Mesangial cell (primary cell): Measurements from ENCODE around the gene CCL27. TPM values are rescaled to one million over a fixed set of nuclear protein-coding genes. Genes with fewer than 3 reads are reported as not detected.

Source experiments
- total RNA-seq: library from RNA; depleted of rRNA; stranded (reverse); fragments of >200 nt; gene quantifications from 2 replicates; pipeline ENCODE4 v1.2.3, GENCODE V29; 2015

Gene CCL27, protein sequence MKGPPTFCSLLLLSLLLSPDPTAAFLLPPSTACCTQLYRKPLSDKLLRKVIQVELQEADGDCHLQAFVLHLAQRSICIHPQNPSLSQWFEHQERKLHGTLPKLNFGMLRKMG
- 0.25 TPM in 1 of 2 replicates, not detected in the other for total RNA-seq

DNA sequence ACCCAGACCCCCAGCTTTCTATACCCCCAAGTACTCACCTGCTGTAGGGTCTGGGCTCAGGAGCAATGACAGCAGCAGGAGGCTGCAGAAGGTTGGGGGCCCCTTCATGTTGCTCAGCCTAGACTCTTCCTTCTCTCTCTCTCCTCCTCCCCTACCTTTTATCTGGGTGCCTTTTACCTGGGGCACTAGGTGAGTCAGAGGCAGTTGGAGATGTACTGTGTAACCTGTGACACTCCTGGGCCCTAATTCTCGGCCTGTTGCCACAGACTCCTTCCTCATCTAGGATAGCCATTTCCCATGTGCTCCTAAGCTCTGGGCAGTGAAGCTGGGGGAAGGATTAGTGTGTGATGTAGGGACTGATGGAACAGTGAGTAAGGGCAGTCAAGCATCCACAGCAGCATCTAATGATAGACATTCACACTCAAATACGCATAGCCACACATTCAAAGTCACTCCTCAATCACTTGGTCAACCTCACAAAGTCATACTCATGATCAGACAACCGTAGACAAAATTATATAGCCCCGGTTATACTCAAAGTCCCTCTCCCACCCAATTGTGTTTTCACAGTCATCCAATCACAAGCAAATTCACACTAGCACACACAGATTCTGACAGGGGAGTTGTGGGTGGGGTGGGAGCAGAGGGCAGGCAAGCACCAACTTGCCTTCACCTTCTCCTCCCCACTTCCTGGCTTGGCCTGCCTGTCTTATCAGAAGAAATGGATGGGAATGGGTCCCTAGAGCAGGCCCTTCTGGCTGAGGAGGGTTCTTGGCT lies at the start of gene CCL27:
CCL27 (minus strand) TSS at position 132 of the 777 bp plus-strand sequence; CDS start at position 108, 24 bp downstream.

DNA sequence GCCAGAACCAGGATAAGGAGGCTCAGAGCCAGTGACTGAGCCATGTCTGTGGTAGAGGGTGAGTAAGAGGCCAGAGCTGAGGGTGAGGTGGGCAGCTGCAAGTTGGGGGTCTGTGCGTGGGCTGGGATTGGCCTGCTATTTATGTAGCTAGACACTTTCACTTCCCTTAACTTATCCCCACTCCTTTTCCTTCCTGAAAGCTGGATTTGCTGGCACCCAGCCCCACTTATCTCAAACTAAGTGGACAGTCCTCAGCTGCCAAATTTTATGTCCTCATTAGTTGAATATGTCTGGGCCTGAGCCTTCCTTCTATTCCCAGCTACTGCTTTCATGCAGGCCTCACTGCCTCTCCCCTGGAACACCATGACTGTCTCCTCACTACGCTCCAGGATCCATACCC lies 47.6 kb upstream of the CCL27 start, which contains the start of gene CCL21:
CCL21 (minus strand) TSS at position 114 of the 400 bp plus-strand sequence; CDS start at position 44, 70 bp downstream.

DNA sequence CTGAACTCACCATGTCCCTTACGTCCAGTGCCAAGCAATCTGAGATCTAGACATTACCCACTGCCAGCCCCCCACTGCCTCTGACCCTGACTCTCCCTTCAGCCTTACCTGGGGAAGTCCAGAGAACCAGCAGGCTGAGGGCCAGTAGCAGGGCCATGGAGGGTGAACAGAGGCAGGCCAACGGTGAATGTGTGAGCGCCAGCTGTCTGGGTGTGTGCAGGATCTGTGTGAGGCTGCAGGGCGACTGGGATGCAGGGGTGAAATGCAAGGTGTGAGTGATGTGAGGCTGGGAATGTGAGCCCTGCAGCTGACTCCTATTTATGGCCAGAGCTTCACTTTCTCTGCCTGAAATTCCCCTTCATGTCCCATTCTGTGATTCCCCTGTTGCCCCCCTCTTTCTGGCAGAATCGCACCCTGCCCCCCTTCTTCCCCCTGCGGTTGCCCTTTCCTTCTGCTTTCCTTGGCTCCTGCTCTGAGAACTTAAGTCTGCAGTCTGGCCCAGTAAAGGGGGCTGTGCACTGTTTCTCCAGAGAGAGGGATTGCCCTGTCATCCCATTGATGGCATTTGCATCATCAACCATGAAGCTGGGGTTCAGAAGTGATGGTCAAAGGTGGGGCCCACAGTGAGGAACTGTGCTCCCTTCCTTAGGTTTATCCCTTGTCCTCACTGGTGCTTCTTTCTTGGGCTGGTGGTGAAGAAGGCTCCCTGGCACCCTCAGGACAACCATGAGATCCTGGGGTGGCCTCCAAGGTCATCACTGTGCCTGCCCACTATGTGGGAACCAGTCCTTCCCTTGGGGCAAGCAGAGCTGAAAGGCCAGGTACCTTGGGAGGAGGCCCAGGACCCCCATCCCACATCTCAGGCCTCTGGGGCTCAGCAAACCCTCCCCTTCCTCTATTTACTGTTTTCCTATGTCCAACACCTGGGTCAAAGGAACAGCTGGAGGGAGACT lies 28.8 kb upstream of the CCL27 start, which contains the start of gene CCL19:
CCL19 (minus strand) TSS at position 294 of the 953 bp plus-strand sequence; CDS start at position 157, 137 bp downstream.

DNA sequence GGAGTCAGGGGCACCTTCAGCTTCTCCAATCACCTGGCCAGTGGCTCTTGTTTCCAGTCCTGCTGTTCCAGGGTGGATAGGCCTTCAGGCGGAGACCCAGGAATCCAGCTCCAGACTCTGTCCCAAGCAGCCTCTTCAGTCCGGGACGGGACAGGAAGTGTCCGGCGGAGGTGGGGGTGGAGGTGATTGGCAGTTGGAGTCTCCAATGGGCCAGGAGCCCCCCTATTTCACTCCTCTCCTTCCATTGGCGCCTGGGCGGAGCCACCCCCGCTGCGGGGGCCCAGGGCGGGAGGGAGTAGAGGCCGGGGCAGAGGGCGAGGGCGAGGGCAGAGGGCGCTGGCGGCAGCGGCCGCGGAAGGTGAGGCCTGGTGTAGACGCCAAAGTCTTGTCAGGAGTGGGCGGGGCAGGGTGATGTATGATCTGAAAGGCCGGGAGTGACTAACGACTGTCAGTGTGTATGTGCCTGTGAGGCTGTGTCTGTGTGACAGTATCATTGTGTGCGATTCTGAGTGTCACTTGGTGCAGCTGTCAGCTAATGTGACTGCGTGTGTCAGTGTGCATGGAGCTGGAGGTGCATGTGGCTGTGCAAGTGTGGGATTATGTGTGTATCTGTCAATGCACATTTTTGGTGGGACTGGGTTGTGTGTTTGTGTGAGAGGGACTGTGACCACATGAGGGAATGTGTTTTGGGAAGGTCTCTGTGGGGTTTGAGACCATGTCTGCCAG lies 10.4 kb downstream of the CCL27 start, which contains the start of gene IL11RA:
IL11RA (plus strand) TSS at position 310 of the 726 bp plus-strand sequence. CDS start 3,033 bp downstream, outside the sequence.

DNA sequence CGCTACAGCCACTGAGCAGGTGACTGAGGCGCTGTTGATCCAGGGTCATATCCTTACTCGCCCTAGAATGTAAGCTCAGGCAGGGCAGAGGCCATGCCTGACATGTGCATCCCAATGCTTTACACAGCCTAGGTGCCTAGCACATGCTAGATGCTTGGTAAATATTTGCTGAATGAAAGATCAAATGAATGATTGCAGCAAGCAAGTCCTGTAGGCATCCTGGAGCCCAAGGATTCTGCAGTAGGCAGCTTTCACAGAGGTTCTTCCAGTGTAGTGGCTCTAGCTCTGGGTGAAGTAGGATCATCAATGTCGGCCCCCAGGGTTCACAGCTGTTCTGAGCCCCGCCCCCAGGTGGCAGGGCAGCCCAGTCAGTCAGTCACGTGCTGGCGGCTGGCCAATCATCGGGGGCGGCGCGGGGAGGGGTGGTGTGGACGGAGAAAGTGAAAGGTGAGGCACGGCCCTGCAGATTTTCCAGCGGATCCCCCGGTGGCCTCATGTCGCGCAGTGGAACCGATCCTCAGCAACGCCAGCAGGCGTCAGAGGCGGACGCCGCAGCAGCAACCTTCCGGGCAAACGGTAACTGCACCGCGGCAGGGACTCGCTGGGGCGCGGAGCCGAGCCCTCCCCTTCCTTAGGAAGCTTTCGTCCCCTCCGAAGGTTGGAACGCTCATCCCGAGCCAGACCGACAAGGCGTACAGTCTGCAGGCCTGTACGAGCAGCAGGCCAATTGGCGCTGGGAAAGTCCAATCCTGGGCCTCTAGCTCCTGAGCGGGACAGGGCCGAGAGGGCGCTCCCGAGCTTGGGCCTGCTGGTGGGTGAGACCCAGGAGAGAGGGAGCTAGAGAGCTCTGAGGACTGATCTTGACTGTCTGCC lies 16.0 kb downstream of the CCL27 start, which contains the start of gene GALT:
GALT (plus strand) TSS at position 465 of the 873 bp plus-strand sequence; CDS start at position 495, 30 bp downstream.

DNA sequence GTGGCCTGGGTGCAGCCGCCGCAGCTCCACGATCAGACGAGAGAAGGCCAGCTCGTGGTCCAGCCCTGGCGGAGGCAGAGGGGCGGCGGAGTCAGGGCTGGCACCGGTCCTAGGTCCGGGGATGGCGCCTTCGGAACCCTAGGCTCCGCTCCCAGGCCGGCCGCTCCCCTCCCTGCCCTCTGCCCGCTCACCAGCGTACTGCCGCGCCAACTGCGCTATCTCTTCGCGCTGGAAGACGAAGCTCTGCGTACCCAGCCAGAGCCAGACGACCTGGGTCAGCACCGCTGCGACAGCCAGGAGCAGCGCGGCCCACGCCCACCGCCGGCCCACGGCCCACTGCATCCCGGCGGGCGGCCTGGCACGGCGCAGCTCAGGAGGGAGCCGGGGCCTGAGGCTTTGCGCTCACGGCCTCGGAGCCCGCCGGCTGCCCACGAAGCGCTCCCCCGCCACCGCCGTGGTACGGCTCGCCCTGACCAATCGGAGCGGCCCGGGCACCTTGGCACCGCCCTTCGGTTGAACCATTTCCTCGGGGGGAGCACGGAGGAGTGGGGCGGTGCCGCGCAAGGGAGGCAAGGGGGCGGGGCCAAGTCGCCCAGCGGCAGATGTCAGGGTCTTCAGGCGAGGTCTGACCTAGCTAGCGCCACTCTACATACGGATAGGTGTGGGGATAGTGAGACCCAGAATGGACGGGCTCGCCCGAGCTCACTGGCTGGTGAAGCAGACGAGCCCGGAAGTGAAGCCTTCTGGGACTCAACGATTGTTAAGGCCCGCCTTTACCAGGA lies 24.9 kb downstream of the CCL27 start, which contains the start of gene SIGMAR1:
SIGMAR1 (minus strand) TSS at position 432 of the 782 bp plus-strand sequence; CDS start at position 342, 90 bp downstream.

DNA sequence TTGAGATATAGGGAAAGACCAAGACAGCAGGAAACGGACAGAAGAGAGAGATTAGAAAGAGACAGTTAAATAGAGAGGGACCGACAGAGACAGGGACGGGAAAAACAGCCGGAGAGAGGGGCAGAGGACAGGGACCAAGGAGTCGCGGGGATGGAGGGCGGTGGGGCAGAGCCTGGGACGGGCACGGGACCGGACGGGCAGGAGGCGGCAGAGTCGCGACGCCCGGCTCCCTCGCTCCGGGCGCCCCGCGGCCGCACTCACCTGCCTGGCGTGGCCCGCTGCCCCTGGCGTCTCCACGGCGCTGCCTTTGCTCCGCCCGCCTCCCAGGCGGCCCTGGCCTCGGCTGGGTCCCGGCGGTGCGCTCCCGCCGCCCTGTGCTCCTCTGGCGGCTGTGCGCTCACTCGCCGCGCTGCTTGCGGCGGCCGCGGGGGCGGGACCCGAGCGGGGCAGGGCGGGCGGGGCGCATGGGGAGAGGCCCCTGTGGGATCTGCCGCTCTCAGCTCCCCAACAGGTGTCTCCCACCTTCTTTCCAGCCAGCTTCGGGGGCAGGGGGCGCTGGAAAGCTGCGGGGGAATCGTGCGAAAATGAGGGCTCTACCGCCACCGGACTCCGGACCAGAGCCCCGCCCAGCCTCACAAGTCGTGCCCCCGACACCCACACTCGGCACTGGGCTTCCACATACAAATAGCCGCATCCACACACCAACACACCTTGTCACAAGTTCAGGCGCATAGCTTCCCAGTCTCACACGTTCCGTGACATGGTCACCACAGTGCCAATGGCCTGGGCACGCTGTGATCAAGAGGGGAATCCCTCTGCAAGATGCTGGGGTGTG lies 33.6 kb downstream of the CCL27 start, which contains the start of gene ARID3C:
ARID3C (minus strand) TSS at position 411 of the 835 bp plus-strand sequence. CDS start 1,052 bp downstream, outside the sequence.

DNA sequence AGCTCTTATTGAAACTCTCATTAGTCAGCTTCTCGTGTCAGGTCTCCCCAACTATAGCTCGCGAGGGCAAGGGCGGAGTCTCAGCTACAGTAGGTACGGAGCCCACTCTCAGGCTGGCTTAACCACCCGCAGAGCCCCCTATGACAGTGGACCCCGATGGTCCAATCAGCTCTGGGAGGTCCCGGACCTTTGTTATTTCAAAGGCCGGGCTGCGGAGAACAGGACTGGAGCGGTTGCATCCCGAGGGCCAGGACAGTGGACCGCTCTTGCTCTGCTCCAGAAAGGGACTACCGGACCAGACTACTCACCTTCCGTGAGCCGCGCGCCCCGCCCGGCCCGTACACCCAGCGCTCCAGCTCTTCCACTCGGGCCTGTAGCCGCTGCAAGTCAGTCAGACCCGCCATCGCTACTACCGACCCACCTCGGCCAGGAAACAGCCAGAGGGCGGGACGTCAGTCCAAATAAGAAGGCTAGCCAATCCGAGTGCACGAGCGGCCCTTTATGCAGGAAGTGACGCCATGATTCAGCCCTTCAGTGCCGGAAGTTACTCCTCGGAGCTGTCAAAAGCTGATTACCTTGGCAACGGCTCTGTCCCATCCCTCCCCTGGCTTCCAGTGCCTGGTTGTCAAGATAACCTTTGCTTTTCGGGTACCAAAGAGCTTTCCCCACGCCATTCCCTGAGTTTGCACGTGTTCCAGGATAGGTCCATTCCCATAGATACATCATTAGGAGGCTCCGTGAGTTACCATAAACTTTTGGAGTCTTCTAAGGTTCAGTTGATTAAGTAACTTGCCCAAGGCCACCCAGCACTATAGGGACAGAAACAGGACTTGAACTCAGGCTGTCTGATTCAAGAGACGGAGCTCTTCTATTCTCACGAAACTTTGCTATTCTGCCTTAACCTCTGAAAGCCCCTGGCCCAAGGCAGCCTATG lies 42.1 kb downstream of the CCL27 start, which contains the start of gene DCTN3:
DCTN3 (minus strand) TSS at position 435 of the 934 bp plus-strand sequence; CDS start at position 404, 31 bp downstream.

Other genes with a start within 250 kb of the CCL27 start
- gene FAM219A, start 204.1 kb downstream of the CCL27 start, total RNA-seq, result 11.8 and 15.3 TPM in 2 replicates
- 0.25 TPM in 1 of 2 replicates, not detected in the other for gene DNAI1, start 203.9 kb downstream of the CCL27 start, total RNA-seq
- 0.65 TPM in 1 of 2 replicates, not detected in the other for gene ENHO, start 139.7 kb downstream of the CCL27 start, total RNA-seq
- not detected in 2 replicates for gene CNTFR, start 72.9 kb downstream of the CCL27 start, total RNA-seq
- gene RPP25L, start 50.6 kb downstream of the CCL27 start, total RNA-seq, result 35.4 and 41.2 TPM in 2 replicates
- 85.2 and 97.2 TPM in 2 replicates for gene DCTN3, start 42.2 kb downstream of the CCL27 start, total RNA-seq
- 0.51 TPM in 1 of 2 replicates, not detected in the other for gene ARID3C, start 33.6 kb downstream of the CCL27 start, total RNA-seq
- 156 and 253 TPM in 2 replicates for gene SIGMAR1, start 24.9 kb downstream of the CCL27 start, total RNA-seq
- 25.4 and 51.0 TPM in 2 replicates for gene GALT, start 16.0 kb downstream of the CCL27 start, total RNA-seq
- gene IL11RA, start 10.5 kb downstream of the CCL27 start, total RNA-seq, result 9.1 and 15.2 TPM in 2 replicates
- gene CCL19, start 28.6 kb upstream of the CCL27 start, total RNA-seq, result not detected in 2 replicates
- gene CCL21, start 47.5 kb upstream of the CCL27 start, total RNA-seq, result not detected in 2 replicates